NCI-H187 (cell line): ENCODE data around the gene ARHGAP26.
"Not testable (repeated sequence)": the region's sequence is repeated elsewhere in the genome, so short reads cannot be mapped to it uniquely, and the experiment has no call there.

Experiments
- DNase-seq, 2 experiments: peaks; one replicate each; lab custom pipeline; 2025; lab: John Stamatoyannopoulos, UW

The ARHGAP26 gene

DNA sequence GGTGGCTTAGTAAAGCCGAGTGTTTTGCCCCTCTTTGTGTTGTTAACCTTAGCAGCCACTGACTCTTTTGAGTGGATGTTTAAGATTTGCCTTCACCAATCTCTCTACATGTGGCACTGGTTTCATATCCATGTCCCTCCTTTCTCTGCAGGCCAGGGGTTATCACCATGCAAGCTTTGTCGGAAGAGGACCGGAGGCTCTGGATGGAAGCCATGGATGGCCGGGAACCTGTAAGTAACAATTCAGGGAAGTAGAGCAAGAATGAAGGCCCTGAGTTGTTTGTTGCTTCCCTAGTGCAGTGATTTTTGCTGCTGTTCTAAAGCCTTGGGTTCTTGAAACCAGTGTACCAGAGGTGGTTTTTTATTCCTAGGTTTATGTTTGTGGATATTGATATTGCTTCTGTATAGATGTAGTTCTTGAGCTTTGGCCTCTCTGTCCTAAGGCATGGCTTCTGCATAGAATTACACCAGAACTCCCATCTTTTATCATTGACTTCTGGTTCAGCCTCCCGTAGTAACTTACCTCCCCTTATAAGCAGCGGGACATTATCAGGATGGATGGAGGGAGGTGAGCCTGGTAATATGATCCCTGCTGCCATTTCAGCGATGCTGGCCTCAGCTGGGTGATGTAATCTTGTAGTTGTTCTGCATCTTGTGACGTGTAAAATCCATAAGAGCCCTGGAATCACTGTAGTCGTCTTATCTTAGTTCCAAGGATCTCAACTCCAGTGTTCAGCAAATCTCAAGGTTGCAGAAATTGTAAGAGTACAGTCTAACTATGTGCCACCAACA, 161.9 kb downstream of the ARHGAP26 start:
- DNase-seq, result no peak

DNA sequence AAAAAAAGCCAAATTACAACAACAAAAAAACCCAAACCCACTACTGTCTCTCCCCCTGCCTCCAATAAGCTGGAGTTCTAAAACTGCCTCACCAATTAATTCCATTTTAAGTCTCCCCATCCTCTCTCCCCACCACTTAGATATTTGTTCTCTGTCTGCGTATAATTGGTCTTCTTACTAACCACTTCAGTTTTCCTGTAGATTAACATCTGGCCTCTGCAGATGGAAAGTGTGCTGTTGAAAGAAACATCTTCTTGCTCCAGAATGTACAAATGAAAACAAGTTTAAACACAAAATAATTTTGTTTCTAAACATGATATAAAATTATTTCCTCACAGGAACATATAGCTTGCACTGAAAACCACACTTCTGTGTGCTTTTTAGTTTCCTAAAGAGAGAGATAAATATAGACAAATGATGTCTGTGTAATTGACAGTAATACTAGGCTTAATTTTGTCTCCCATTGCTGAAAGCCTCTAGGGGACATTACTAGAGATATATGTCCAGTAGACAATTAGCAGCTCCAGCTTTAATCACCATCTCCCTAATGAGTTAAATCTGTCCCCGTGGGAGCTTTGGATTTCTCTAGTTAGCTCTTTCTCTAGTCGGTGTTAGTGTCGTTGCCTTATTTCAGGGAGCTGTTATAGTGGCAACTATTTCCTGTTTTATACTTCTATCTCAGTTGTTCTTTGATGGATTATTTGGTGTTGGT, 164.0 kb downstream of the ARHGAP26 start:
- DNase-seq, result no peak

DNA sequence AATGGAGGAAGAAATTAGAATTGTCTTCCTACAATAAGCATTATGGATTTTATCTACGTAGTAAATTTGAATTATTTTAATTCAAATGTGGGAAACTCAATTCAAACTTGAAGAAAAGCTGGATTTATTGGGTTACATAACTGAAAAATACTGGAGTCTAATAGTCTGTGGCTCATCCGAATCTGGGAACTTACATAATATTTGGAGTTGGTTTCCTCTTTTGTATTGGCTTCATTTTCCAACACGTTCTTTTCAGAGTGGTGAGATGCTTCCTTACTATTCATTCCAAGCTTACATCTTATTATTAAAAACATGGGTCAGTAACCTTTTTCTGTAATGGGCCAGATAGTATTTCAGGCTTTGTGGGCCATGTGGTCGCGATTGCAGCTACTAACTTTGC, 164.8 kb downstream of the ARHGAP26 start:
- no peak for DNase-seq

- DNase-seq, result no peak
These were observed 167.2 kb downstream of the ARHGAP26 start for GRCh38 chr5:142937374-142937773.

GRCh38 chr5:142938266-142938880, 168.2 kb downstream of the ARHGAP26 start:
- DNase-seq, result no peak

DNA sequence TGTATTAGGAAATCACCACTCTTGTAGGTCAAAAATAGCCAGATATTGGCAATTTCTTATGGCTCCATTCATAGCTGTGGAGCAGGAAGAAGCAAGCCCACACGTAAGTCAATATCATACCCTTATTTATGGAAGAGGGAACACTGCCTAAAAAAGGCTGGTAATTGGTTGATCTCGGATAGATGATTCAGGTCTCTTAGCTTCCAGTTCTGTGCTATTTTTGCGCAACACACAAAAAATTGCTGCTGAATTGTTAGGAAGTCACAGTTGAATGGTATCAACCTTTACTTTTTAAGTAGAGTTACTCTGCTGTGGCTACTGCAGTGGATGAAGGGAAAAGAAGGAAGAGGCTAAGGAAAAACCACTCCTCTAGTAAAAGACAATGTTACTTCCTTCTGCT, 168.8 kb downstream of the ARHGAP26 start:
- DNase-seq, result no peak

GRCh38 chr5:142939884-142940283, 169.7 kb downstream of the ARHGAP26 start:
- no peak for DNase-seq

- DNase-seq, result no peak
These were observed 171.1 kb downstream of the ARHGAP26 start for GRCh38 chr5:142941245-142941644.

- no peak for DNase-seq
These were observed 172.7 kb downstream of the ARHGAP26 start for GRCh38 chr5:142942901-142943300.

DNA sequence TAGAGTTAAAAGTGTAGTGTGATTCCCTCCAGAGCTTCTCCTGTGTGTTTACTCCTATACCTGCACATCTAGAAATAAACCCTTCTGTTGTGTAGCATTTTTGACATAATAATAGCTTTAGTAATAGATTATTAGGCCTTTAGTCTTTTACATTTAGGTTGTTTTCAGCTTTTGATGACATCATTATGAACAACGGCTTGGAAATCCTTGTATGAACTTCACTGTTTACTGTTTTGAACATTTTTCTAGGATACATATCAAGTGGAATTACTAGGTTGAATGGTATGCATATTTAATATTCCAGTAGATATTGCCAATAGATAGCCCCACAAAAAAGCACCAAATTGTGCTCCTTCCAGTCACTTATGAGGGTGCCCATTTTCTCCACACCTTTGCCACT, 174.0 kb downstream of the ARHGAP26 start:
- DNase-seq, result no peak

DNA sequence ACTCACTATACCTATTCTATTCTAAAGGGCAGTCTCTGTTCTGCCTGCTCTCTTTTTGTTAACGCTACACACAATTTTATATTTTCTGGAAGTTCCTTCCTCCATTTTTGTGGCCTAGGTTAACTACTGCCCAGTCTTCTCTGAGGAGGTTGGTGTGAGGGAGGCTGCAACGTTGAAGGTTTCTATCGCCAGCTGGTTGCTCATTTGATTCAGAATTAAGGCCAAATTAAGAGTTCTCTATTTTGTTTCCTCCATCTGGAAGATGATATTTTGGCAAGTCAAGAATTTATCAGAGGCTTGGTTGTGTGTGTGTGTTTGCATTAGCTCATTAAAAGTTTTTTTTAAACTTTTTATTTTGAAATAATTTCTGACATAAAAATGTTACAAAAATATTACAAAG, 175.1 kb downstream of the ARHGAP26 start:
- DNase-seq, result no peak

DNA sequence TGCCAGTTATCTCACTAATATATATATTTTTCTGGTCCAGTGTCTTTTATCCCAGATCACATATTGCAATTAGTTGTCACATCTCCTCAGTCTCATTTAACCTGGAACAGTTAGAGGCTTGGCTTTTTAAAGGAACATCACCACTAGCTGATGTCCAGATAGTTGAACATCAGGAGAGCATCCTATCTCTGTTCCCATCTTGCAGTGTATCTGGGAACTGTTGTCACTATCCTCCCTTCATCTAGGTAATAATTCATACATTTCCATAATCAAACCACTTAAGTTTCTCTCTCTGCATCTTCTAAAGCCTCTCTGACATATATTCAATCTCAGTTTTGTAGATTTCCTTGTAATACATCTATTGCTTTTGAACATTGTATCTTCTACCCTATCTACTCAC, 175.7 kb downstream of the ARHGAP26 start:
- no peak for DNase-seq

- no peak for DNase-seq
These were observed 176.6 kb downstream of the ARHGAP26 start for GRCh38 chr5:142946547-142947426.

- no peak for DNase-seq
These were observed 177.2 kb downstream of the ARHGAP26 start for GRCh38 chr5:142947427-142947709.

DNA sequence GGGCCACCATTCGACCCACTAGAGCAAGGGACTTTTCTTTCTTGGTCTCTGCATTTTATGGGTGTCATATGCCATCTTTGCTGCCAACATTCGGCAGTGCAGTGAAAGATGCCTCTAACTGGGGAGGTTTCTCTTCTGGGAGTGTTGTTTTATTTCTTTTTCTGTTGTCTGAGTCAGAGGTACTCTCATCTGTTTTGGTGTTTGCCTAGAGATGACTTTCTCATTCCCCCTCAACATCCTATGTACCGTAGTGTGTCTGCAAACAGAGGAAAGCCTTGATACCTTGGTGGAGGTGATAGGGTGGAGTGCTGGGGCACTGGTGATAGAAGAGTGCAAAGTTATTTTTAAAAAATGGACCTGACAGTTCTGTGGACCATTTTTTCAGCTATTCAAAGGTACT, 182.1 kb downstream of the ARHGAP26 start:
- DNase-seq, result no peak

DNA sequence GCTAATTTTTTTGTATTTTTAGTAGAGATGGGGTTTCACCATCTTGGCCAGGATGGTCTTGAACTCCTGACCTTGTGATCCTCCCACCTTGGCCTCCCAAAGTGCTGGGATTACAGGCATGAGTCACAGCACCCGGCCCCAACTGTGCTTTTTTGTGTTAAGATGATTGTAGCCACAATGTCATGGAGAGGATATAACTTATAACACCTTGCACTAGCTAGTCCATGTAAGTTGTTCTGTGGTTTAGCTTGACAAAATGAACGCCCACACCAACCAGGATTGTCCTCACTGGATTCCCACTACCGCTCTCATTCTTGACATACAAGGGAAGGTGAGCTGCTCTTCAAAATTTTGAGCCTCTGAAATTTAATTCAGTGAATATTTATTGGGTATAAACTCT, 182.7 kb downstream of the ARHGAP26 start:
- not testable (repeated sequence) for DNase-seq

- no peak for DNase-seq
These were observed 184.3 kb downstream of the ARHGAP26 start for GRCh38 chr5:142954455-142954854.

DNA sequence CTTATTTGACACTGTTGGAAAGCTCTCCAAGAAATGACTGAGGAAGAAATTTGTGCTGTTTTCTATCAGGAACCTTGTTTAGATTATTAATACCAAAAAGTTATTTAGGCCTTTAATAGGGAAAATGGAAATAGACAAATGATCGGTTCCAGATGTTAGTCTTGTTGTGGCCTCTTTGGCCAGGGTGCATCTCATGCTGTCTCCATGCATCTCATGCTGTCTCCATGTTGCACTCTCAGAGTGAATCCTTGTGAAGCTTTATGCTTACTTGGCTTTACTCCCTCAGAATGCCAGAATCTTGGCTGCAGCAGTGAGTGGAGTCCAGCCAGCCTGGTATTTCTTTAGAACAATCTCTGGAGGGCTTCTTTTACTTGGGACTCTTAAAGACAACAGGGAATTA, 185.5 kb downstream of the ARHGAP26 start:
- no peak for DNase-seq

DNA sequence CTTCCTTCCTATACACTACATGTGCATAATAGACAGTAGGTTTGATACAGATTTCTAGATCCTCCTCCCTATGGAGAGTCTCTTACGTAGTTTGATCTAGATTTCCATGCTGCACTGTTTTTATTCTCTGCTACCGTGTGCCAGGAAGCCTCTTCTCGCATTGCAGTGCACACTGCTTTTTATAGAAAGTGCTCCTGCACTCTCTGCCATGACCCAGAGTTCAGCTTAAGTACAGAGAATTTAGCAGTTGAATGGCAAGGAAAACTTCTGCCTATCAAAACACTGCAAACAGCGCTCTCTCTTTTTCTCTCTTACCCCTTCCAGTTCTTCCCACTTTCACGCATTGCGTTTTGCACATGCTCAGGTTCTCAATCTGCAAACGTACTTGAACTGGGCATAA, 187.4 kb downstream of the ARHGAP26 start:
- DNase-seq, result no peak

DNA sequence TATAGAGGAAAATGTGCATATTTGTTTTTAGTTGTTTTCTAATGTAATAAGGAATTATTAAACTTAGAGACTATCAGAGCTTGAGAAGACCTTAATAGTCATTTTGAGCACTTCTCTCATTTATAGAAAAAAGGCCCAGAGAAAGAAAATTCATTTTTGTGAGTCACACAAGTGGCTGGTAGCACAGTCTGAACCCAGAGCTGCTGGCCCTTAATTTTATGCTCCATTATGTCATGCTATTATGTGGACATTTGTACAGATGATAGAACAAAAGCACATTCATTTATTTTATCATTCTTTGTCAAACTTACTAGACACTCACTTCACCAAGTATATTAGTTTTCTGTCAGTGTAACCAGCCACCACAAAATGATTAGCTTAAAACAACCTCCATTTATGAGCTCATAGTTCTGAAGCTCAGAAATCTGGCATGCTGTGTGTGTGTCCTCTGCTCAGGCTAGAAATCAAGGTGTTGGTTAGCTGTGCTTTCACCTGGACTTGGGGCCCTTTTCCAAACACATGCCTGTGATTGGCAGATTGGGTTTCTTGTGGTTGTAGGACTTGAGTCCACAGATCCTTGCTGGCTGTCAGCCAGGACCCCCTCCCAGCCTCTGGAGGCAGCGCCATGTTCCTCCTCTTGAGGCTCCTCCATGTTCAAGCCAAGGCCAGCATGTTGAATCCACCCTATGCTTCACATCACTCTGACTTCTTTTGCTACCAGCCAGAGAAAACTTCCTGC, 188.9 kb downstream of the ARHGAP26 start:
- no peak for DNase-seq
